Epithelial cell of proximal tubule (primary cell): ENCODE data around the gene GSK3A. TPM values are rescaled to one million over a fixed set of nuclear protein-coding genes. Genes with fewer than 3 reads are reported as not detected.

ENCODE experiments used
- DNase-seq: peaks from one replicate; pipeline ENCODE4 v3.0.0-alpha.2; 2011; ENCODE audit warnings: low read depth
- H3K4me3 ChIP-seq: 2 replicates; pipeline ENCODE4 v1.5.1; 2011; ENCODE audit warnings: low read depth, mild to moderate bottlenecking, low read length
- total RNA-seq: library from RNA; depleted of rRNA; stranded (reverse); fragments of >200 nt; gene quantifications from 2 replicates; pipeline ENCODE4 v1.2.3, GENCODE V29; 2015
- TF ChIP-seq, protein P1 (sequence below): conservative IDR thresholded peaks from 2 replicates; pipeline ENCODE4 v1.5.1; 2012; ENCODE audit warnings: low read depth, mild to moderate bottlenecking, low read length

The GSK3A gene
- total RNA-seq, 1 donor from 2014 or later = 33.9 TPM

DNA sequence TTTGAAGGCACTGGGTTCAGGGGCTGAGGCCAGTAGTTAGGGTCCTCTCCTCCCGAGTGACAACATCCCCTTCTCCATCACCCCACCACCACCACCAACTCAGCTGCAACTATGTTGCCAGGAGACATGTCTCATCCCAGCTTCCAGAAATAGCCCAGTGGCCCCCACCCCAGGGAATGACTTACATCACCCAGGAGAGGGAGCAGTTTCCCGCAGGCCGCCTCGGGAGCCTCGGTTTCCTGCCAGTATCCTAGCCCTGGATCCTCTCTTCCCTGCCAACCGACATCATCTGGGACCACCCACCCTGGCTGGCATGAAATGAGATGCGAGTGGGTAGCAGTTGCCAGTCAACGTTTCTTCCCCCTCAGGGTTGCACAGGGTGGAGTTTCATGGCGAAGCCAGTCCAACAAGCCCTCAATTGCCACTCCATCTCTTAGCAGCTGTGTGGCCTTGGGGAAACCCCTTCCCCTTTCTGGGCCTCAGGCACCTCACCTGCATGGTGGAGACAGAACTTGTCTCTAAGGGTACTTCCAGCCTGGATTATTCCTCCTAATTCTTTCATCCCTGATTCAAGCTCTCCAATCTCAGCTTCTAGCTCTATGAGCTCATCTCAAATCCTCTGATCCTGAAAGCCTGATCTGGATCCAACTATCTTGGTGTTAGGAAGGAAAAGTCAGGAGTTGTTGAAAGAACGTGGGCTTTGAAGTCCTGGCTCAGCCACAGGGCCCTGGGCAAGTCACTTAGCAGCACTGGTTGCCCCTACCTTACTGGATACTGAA, 3.9 kb upstream of the GSK3A start:
- no peak overlapping the region for H3K4me3 ChIP-seq
- TF ChIP-seq, protein P1, sequence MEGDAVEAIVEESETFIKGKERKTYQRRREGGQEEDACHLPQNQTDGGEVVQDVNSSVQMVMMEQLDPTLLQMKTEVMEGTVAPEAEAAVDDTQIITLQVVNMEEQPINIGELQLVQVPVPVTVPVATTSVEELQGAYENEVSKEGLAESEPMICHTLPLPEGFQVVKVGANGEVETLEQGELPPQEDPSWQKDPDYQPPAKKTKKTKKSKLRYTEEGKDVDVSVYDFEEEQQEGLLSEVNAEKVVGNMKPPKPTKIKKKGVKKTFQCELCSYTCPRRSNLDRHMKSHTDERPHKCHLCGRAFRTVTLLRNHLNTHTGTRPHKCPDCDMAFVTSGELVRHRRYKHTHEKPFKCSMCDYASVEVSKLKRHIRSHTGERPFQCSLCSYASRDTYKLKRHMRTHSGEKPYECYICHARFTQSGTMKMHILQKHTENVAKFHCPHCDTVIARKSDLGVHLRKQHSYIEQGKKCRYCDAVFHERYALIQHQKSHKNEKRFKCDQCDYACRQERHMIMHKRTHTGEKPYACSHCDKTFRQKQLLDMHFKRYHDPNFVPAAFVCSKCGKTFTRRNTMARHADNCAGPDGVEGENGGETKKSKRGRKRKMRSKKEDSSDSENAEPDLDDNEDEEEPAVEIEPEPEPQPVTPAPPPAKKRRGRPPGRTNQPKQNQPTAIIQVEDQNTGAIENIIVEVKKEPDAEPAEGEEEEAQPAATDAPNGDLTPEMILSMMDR = peak; percentile 75
- DNase-seq = no peak

DNA sequence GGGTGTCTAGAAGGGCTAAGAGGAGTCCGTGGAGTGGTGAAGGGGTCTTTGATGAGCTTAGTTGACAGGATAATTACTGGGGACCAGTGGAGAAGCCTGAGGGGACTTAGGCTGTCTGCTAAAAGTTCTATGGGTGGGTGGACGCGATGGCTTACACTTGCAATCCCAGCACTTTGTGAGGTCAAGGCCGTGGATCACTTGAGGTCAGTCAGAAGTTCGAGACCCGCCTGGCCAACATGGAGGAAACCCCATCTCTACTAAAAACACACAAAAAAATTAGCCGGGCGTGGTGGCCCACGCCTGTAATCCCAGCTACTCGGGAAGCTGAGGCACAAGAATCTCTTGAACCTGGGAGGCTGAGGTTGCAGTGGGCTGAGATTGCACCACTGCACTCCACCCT, 2.8 kb upstream of the GSK3A start:
- no peak for DNase-seq
- H3K4me3 ChIP-seq = peak overlapping the region; percentile 93
- TF ChIP-seq, protein P1 = no peak

DNA sequence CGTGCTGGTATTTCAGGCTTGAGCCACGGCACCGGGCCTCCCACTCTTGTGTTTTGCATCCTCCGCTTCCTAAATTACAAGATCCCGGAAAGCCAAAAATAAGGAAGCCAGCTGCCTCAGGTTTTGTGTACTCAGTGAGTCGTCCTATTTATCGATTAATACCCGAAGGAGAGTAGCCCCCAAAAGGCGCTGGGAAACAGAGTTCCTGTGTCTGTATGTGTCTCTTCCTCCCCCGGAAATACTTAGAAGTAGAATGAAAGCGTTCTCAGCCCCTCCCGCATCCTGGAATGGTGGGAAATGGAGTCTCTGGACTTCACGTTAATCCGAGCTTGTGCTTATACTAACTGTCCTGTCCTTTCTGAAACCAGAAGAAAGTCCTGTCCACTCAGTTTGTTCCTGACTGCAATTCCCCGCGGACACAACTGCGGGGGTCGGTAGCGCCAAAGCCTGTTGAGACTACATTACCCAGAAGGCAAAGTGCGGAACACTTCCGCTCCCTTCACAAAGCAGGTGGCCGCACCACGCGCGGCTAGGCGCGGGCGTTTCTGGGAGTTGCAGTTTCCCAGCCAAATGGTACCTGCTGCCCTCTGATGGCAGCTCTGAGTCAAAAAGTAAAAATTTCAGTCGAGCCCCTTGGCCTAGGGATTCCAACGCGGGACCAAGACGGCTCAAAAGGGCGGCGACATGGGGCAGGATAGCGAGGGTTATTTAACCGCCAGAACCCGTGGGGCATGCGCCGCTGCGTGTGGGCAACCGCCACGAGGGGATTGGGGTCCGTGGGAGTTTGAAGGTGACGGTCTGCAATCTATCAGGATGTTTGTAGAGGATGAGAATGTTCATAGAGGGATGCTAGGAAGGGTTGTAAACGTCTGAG, 2.2 kb upstream of the GSK3A start:
- H3K4me3 ChIP-seq = peak overlapping the region; percentile 93
- TF ChIP-seq, protein P1 = peak; percentile 63
- peak; percentile 61 for DNase-seq

DNA sequence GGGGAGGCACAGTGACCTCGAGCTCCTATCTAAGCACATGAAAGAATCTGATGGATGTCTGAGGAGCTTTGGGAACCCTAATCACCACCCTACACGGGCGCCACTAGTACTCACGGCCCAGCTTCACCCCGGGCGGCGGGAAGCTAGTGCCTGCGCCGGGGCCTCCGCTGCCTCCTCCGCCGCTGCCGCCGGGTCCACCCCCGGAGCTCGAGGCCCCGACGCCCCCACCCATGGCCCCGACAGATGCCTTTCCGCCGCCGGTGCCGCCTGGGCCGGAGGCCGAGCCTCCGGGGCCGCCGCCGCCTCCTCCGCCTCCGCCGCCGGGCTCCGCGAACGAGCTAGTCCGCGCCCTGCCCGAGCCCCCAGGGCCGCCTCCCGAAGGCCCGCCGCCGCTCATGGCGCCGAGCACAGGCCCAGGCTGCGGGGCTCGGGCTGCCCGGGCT, 312 bp downstream of the GSK3A start:
- no peak for DNase-seq
- H3K4me3 ChIP-seq = peak overlapping the region; percentile 93
- TF ChIP-seq, protein P1 = no peak

DNA sequence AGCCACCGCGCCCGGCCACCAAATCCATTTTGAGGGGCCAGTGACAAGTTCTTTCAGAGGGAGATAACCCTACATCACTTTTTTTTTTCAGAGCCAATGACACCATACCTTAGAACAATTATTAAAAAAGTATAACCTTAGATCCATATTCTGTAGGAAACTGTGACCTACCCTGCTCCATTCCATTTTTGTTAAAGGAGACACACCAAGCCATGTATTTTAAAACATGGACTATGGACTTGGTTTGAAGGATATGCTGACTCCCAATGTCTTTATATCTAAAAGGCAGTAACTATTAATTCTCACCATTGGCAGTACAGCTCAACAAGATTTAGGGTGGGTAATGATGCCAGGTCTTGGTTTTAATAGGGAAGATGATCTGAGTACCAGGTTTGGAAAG, 1.1 kb downstream of the GSK3A start:
- H3K4me3 ChIP-seq = peak overlapping the region; percentile 93
- TF ChIP-seq, protein P1 = no peak
- DNase-seq = no peak

DNA sequence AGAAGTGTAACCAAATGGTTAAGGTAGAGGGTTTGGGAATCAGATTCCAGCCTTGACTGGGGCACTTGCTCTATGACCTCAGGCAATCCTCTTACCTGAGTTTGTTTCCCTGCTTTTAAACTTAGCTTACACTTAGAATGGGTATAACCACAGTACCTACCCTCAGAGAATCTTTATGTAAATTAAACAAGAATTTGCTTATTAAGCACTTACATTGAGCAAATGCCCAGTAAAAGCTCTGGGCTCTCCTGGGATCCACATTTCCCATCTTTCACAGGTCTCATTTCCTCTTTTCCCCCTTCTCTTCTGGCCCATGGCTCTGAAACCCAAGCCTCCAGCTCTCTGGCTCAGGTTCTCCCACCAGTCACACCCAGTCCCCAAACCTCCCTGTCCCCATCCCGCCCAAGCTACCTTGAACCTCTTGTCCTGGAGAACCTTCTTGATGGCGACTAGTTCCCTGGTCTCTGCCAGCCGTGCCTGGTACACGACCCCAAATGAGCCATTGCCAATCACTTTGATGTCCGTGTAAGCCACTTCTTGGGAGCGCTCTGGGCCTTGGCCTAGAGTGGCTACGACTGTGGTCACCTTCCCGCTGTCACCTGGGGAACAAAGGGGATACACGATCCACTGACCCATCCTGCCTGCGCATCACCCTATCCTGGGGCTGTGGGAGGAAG, 2.7 kb downstream of the GSK3A start:
- TF ChIP-seq, protein P1 = no peak
- DNase-seq = no peak
- H3K4me3 ChIP-seq = no peak overlapping the region
